NCI-H1436 (cell line): ENCODE measurements around the gene EMD.
A peak's percentile ranks its signal among the peaks of the same experiment; 100 is the strongest.

Experiments
- DNase-seq: peaks from one replicate; lab custom pipeline; 2025; lab: John Stamatoyannopoulos, UW

EMD gene

DNA sequence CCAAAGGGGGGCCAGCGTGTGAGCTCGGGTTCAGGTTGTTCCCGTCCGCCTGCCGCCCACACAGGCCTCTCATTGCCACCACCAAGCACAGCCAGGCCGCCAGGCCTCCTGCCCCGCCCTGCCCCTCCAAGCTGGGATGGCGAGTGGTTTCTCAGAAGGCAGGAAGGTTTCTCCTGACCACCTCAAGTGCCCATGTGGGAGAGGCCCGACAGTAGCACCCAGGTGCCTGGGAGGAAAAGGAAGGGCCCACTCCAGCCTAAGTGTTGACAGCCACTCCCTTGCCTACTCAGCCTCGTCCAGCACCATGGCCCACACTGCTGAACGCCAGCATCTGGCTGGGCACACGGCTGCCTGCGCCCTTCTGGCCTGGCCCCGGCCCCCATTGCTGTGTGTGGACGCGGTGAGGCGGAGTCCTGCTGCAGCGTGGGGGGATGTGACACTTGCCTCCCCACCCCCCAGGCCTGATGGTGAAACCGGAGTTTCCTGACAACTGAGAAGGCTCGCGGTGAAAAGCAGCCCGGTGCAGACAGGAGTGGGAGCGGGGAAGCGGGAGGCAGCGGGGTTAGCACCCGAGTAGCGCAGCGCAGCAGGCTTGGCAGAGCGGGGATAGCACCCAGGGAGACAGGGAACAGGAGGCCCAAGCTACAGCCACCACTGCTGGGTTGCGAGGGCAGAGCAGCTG, 23.9 kb upstream of the EMD start:
- DNase-seq, result no peak

DNA sequence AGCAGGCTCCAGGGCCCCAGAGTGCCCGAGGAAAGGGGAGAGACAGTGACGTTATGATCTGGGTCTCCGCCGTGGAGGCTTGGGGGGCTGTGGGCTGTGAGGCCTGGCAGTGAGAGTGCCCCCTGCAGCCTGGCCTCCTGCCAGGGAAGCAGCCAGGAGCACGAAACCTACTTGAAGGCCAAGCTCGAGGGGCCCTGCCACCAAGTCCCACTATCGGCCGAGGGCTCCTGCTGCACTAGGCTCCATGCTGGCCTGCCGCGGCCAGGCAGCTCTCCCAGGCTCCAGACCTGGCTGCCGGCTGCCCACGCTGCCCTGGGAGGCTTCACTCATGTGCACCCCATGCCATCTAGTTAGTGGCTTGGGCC, 23.3 kb upstream of the EMD start:
- DNase-seq, result no peak

DNA sequence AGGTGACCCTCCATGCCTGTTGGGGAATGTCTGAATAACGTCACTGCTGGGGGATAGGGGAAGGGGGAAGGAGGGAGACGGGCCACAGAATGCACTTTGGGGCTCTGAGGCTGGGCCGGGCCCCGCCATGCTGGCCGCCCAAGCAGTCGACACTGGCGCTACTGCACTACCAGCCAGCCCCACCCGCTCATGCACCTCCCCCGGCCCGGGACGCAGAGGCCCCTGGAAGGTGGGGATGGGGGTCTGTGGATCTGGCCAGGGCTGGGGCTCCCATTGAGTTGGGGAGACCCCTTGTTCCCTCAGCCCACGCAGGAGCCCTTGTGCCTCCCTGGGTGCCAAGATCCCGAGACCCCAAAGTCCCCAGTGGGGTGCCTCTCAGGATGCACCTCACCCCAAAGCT, 22.5 kb upstream of the EMD start:
- DNase-seq, result no peak

DNA sequence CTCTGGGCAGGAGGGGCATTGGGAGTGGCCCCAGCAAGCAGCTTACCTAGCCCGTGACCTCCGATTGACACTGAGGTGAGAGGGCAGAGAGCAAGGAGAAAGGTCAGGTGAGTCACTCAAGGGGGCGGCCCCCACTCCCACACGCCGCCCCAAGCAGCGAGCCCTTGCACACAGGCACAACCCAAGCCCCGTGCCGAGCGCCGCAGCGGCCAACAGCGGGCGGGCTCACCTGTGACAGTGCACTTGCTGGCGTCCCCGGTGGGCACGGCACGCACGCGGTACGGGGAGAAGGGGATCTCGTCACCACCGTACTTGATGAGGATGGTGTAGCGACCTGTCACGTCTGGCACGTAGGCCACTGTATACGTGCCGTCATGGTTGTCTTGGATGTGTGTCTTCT, 21.9 kb upstream of the EMD start:
- no peak for DNase-seq

DNA sequence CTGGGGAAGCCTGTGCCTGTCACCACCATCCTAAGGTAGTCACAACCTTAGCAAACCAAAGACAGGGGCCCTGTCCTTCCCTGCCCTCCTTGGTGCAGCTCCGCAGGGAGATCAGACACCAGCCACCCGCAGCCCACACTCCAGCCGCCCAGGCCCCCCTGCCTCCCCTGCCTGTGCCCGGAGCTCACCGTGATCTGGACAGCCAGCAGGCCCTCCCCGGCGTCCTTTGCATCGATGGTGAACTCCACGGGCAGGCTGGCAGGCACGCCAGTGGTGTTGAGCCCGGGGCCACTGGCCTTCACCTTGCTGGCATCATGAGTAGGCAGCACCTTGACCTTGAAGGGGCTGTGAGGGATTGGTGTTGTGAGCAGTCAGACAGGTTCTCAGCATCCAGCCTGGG, 21.1 kb upstream of the EMD start:
- no peak for DNase-seq

DNA sequence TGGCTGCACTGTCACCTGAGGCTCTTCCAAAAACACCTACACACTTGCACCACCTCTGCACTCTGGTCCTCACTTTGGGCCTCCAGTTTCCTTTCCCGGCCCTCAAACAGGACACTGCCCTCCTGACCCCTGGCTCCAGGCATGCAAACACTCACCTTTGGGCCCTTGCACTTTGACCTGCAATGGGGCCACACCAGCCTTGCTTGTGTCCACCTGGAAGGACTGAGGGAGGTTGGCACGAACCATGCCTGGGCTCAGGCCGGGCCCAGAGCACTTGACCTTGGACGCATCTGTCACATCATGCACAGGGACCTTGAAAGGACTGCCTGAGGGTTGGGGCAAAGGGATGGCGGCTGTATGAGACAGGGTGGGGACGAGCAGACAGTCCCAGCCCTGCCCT, 20.3 kb upstream of the EMD start:
- no peak for DNase-seq

DNA sequence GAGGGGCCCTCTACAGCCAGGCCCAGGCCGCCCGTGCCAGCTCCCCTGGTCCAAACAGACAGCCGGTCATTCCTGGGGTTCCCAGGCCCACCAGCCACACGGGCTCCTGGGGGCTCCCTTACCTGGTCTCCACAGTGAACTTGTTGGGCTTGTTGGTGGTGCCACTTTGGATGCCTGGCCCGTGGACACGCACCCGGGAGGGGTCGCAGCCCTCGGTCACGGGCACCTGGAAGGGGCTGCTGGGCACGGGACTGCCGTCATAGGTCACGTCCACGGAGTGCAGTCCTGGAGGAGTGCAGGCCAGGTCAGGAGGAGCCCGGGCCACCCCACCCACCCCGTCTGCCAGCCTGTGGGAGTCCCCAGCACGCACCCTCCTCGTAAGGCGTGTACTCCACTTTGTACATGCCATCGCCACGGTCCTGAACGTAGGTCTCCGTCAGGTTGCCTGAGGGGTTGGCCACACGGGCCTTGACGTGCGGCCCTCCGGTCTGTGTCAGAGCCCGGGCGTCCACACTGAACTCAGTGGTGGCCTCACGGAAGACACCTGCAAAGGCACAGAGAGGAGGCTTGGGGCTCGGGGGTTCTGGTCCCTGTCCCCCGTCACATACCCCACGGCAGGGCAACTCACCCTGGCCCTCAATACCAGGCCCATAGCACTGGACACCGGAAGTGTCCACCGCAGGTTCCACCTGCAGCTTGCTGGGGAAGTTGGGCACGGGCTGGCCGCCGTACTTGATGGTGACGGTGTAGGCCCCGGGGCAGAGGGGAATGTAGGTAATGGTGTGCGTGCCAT, 19.5 kb upstream of the EMD start:
- no peak for DNase-seq

DNA sequence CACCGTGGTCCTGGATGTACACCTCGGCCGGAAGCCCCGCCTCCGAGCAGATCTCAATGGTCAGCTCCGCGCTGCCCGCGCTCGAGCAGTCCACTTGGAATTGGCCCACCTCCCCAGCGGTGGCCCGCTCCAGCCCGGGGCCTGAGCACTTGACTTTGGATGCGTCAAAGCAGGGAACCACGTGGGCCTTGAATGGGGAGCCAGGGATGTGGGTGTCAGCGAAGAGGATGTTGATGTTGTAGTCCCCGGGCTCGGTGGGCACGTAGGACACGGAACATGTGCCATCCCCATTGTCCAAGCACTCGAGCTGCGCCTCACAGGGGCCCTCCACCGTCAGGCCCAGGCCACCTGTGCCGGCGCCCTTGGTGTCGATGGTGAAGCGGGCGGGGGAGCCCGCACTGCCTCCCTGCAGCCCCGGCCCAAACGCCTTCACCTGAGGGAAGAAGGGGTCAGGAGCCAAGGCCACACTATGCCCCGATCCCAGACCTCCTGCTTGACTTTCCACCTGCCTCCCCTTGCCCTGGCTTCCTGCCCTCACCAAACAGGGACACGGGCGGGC, 18.9 kb upstream of the EMD start:
- DNase-seq, result no peak

DNA sequence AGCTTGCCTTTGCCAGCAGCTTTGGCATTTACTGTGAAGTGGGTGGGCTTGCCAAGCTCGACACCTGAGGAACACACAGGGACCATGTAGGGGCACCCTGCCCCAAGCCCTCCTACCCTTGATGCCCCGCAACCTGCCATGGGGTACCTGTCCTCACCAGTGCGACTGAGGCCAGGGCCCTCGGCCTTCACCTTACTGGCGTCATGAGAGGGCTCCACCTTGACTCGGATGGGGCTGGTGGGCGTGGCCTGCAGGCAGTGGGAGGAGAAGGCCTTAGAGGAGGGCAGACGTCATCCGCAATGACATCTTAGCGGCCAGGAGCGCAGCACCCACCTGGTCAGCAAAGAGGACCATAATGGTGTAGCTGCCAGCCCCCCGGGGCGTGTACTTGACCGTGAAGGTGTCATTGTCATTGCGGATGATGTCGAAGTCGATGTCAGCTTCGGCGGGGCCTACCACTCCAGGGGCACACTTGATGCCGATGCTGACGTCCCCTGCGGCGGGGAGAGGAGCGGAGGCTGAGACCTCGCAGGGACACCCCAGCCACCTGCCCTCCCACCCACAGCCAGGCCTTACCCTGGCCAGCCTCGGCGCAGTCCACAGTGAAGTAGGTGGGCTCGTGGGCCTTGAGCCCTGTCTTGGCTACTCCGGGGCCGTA, 16.9 kb upstream of the EMD start:
- DNase-seq, result no peak

DNA sequence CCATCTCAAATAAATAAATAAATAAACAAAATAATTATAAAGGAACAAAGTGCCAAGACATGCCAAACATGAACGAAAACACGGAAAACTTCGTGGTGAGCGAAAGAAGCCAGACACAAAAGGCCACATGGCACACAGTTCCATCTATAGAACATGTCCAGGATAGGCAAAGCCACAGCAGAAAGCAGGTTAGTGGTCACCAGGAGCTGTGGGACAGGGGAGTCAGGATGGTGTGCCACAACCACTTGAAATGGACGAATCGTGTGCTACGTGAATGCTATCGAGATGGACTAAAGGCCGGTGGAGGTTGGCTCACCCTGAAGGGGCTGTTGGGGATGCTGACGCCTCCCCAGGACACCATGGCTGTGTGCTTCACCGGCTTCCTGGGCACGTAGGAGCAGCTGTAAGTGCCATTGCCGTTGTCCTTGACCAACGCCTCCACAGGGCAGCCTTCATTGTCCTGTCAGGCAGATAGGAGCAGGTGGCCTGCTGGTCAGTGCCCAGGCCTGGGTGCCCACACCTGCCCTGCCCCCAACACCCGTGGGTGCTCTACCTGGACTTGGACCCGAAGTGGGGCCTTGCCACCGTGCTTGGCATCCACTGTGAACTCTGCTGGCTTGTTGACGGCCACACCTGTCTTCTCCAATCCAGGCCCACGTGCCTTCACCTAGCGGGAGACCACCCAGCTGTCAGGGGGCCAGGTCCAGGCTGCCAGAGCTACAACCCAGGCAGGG, 15.2 kb upstream of the EMD start:
- DNase-seq, result no peak

DNA sequence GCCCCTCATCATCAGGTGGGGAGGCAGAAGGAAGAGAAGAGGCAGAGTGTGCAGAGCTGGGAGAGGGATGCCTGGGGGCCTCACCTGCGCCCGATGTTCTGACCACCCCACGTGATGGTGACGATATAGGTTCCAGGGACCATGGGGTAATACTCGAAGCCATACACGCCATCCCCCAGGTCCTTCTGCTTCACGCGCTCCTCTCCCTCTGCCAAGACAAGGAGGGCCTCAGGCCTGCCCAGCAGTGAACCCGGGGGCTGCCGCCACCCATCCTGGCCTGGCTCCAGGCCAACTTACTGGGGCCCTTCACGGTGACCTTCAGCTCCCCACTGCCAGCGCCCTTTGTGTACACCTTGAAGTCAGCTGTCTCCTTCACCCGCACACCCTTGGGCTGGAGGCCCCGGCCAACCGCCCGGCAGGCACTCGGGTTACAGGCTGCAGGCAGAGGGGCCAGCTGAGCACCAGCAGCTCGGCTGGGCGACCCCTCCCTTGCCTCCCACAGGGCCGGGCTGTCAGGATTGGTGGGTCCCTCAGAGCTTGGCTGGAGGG, 14.0 kb upstream of the EMD start:
- no peak for DNase-seq

DNA sequence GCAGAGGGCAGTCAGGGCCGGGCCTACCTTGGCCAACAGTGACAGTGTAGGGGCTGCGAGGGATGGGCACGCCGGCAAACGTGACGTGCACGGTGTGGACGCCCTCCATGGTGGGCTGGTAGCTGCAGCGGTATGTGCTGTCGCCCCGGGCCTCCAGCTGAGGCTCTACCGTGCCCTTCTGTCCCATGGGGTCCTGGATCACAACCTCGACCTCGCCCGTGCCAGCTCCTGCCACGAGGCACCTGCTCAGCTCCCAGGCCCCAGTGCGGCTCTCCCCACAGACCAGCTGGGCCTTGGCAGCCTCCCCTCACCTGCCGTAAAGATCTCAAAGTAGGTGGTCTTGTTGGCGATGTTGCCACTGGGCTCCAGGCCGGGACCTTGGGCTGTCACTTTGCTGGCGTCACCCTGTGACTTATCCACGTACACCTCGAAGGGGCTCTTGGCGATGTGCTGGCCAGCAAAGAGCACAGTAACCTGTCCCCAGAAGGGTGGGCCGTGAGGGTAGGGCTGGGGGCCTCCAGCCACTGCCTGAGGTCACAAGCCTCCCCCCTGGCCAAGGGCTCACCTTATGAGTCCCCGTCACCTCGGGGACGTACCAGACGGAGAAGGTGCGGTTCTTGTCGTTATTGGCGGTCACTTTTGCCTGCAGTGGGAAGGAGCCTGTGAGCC, 13.0 kb upstream of the EMD start:
- no peak for DNase-seq

DNA sequence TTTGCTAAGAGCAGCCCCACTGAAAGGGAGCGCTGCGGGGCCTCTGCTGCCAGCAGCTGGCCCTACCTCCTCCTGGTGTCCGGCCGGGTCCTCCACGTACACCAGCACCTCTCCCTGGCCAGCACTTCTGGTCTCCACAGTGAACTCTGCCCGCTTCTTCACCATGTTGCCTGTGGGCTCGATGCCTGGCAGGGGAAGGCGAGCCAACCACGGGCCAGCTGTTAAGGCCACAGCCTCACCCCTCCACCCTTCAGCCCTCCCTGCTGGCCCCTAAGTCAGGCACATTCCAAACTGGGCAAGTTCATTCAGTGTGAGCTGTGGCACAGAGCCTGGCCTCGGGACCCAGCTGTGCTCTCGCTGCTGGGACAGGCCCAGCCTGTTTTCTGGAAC, 12.4 kb upstream of the EMD start:
- DNase-seq, result no peak

DNA sequence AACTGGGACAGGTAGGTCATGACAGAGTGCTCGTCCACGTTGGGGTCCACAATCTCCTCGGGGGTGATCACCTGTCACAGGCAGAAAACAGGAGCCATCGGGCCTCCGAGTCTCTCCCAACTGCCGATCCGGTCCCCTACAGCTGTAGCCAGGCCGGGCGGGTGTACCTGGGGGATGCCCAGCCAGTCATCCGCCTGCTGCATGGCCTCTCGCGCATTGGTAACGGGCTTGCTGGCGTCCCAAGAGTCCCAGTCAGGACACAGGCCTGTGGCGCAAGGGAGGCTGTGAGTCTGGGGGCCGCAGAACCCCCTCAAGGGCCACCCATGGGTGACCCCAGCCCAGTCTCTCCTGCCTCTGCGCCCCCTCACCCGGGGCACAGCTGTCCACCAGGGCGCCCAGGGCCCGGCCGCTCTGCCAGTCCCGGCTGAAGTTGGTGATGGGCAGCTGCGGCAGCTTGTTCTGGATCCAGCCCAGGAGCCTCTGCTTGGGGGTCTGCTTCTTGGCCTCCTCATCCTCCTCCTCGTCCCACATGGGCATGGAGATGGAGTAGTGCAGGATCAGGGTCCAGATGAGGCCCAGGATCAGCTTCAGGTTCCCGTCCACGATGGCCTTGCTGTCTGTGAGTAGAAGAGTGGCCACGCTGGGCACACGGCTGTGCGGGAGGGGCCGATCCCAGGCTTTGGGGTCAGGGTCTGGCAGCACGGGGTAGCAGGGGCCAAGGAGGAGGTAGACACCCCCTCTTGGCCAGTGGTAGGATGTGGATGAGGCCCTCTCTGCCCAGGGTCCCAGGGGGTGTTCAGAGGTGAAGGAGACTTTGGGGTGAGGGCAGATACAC, 11.4 kb upstream of the EMD start:
- DNase-seq, result no peak

DNA sequence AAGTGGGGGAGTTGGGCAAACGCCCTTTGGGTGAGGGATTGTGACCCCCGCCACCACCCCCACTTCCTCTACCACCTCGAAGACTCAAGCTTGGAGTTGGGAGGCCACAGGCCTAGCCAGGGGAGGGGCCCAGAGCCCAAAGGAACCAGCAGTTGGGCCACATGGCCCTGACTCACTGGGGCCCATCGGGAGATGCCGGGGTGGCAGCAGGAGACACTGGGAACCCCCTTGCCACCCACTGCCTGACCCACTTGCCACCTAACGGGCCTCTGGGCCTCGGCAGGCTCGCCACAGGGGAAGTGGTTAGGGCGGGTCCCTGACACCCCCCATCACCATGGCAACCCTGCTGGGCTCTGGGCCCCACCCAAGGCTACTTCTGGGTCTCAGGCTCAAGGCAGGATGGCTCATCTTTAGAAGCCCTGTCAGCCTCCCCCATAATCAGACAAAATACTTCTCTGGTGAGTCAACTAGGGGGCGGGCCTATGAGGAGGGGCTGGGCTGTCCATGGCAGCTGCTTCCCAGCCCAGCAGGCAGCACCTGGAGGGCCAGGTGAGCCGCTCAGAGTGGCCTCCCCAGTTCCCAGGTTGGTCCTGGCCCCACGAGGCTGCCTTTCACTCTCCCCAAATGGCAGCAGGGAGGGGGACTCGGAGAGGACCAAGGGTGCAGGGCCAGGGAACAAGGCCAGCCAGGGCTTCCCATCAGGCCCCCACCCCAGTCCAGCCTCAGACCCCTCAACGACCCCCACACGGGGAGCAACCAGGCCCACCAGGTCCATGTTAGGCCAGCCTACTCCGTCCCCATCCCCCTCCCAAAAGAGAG, 10.3 kb upstream of the EMD start:
- DNase-seq, result no peak

DNA sequence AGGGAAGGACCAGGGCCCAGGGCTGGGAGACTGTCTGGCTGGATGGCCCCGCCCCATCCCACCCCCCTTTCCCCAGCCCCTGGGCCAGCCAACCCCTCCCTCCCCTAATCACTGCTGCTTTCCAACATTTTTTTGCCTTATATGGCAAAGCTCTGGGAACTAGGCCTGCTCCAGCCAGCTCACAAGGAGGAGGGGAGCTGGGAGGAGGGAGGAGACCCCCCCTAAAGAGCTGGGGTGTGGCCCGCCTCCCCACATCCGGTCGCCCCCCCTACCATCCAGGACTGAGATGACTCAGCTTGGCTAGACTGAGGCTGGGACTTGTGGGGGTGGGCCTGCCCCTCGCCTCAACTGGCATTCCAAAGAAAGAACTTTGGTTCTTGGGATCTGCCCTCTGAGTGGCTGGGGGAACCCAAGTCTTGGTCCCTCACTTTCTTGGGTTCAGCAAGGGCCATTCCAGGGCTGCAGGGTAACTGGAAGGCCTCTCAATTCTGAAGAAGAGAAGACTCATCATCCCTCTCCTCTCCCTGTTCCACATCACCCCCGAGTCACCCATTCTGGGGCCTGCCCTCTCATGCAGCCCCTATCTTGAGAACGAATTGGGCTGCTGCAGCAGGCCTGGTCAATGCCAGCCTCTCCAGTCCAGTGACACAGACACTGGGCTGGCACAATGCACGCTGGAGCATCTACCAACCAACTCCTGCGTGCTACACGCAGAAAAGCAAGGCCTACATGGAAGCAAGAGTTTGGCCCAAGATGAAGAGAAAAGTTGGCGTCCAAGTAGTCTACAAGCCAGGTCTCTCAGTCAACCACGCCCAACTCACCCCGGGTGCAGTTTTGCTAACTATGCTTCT, 9.4 kb upstream of the EMD start:
- DNase-seq, result peak; percentile 53

DNA sequence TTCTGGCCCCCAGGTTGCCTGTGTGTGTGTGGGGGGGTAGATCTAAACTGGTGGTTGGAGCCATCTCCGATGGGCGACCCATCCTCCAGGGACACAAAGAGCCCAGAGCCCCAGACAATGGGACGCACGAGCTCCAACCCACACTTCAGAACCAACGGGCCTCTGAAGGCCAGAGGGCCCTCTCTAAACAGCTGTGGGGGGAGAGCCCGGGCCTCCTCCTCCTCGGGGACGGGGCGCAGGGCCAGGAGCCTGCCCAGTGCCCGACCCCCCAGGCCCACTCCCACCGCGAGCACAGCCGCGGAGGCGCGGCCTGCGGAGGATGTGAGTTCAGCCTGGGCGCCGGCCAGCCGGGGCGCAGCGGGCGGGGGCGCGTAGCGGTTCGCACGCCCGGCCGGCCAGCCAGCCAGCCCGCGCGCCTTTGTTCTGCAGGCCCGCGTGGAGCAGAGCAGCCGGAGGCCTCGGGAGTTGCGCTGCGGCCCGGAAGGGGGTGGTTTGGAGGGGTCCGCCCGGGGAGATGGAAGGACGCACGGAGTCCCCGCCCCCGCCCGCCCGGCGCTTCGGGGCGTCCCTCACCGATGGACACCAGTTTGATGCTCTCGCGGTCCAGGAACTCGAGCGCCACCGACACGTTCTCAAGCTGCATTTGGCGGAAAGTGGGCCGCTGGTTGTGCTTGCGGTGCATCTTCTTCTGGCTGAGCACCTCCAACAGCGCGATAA, 8.6 kb upstream of the EMD start:
- no peak for DNase-seq
